Globus pallidus (tissue), 1 donor: ENCODE data around the gene FKBP2.

Source experiments
- DNase-seq: peaks from one replicate; pipeline ENCODE4 v3.0.0-alpha.2; 2015; ENCODE audit warnings: low spot score

Gene FKBP2

GRCh38 chr11:64219755-64220154 lies 21.1 kb upstream of the FKBP2 start:
- no peak for DNase-seq

- no peak for DNase-seq
These were observed 20.6 kb upstream of the FKBP2 start for GRCh38 chr11:64220271-64220670.

- no peak for DNase-seq
These were observed 20.1 kb upstream of the FKBP2 start for GRCh38 chr11:64220798-64221197.

- DNase-seq: no peak
These were observed 18.3 kb upstream of the FKBP2 start for GRCh38 chr11:64222651-64223000.

DNA sequence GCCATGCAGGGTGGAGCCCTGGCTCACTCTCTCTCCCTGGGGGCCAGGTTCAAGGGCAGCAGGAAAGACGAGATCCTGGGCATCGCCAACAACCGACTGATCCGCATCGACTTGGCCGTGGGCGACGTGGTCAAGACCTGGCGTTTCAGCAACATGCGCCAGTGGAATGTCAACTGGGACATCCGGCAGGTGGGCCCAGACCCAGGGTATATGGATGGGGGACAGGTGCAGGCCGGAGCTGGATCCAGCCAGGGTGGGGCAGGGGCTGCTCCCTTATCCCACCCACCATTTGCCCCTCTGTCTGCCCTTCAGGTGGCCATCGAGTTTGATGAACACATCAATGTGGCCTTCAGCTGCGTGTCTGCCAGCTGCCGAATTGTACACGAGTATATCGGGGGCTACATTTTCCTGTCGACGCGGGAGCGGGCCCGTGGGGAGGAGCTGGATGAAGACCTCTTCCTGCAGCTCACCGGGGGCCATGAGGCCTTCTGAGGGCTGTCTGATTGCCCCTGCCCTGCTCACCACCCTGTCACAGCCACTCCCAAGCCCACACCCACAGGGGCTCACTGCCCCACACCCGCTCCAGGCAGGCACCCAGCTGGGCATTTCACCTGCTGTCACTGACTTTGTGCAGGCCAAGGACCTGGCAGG lies 17.8 kb upstream of the FKBP2 start:
- DNase-seq: no peak

DNA sequence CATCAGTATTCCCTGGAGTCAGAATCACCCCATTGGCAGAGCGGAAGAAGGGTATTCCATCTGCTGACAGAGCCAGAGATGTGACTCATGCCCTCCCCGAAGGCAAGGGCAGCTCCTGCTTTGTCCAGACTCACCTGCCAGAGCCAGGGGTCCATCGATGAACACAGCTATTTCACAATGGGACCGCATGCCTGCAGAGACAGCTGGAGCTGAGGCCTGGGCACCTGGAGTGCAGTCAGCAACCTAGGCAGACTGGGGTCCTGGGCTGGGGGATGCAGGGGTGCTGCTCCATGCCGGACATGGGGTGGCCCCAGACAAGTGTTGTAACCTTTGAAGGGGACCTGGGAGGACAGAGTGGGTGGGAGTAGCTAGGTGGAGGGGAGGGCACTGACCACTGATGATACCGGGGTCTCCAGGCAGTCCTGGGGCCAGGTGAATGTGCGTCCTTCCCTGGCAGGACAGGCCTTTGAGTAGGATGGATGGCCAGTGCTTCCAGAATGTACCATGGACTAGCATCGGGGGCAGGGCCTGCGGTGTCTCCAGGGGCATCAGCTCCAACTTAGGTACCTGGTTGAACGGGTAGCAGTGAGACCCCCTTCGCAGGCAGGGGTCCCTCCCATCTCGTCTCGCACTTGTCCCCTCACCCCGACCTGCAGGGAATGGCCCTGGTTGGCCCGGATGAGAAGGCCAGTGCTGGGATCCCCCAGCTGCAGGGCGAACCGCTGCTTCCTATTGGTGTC lies 16.6 kb upstream of the FKBP2 start:
- no peak for DNase-seq

DNA sequence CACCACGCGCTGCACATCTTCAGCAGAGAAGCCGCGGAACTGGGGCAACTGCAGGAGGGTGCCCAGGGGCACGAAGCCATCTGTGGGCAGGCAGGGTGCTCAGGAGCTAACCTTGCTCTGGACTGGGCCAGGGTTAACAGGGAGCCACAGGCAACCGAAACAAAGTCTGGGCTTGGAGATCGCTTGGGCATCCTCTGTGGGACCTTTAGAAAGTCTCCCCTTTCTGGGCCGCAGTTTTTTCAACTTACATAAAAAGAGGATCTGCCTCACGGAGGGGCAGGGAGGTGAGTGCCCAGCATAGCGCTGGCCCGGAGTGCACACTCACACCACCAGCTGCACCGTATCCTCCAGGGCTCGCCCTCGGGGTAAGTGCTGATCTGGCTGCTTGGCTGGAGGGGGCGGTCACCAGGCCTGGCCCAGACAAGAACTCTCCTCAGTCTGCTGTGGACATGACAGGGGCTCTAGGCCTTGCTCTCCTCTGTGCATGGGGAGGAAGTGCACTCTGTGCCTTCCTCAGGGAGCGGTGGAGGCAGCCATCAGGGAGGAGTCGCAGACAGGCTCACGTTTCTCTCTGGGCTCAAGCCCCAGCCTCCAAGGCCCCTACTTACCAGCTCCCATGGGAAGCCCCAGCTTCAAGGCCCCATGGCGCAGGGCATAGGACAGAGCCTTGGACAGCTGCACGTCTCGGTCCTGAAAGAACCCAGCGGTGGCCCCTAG lies 15.8 kb upstream of the FKBP2 start:
- DNase-seq: no peak

- peak; percentile 82 for DNase-seq
These were observed 15.0 kb upstream of the FKBP2 start, which contains the start of the genes NUDT22 and TRPT1 for GRCh38 chr11:64225608-64226506. Gene NUDT22 (plus strand): TSS chr11:64226274. CDS start chr11:64226653, 379 bp downstream. Gene TRPT1 (minus strand): TSS chr11:64226186. CDS start chr11:64225860, 326 bp downstream.

DNA sequence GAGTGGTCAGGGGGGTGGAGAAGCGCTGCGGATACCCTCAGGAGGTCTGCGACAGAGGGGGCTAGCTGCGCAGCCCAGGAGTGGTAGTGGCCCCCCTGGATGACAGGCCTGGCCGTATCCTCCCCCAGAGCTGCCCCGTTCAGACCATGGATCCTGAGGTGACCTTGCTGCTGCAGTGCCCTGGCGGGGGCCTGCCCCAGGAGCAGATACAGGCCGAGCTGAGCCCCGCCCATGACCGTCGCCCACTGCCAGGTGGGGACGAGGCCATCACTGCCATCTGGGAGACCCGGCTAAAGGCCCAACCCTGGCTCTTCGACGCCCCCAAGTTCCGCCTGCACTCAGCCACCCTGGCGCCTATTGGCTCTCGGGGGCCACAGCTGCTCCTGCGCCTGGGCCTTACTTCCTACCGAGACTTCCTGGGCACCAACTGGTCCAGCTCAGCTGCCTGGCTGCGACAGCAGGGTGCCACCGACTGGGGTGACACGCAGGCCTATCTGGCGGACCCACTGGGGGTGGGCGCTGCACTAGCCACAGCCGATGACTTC lies 14.3 kb upstream of the FKBP2 start:
- peak; percentile 46 for DNase-seq

GRCh38 chr11:64227405-64227956 lies 13.4 kb upstream of the FKBP2 start:
- DNase-seq: no peak

GRCh38 chr11:64229090-64229743 lies 11.7 kb upstream of the FKBP2 start:
- no peak for DNase-seq

DNA sequence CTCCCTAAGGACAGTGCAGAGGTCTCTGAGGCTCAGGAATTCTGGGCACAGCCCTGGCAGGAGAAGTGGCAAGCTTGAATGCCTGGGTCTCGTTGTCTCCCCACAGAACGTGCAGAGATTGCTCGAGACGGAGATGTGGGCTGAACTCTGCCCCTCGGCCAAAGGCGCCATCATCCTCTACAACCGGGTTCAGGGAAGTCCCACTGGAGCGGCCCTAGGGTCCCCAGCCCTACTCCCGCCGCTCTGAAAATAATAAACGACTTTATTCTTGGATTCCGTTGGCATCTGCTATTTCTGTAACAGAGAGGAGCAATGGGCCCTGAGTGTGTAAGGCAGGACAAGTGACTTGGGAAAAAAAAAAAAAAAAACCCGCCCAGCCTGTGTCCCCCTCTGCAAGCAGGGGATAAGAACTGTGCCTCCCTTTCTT lies 11.1 kb upstream of the FKBP2 start:
- peak; percentile 11 for DNase-seq

GRCh38 chr11:64230171-64230984 lies 10.5 kb upstream of the FKBP2 start, which contains the start of gene DNAJC4:
Gene DNAJC4 (plus strand): TSS chr11:64230548. CDS start chr11:64230855, 307 bp downstream.
- peak; percentile 89 for DNase-seq

GRCh38 chr11:64230985-64231365 lies 9.9 kb upstream of the FKBP2 start:
- no peak for DNase-seq

GRCh38 chr11:64231546-64231945 lies 9.3 kb upstream of the FKBP2 start:
- no peak for DNase-seq

GRCh38 chr11:64232182-64232966 lies 8.5 kb upstream of the FKBP2 start:
- no peak for DNase-seq

GRCh38 chr11:64232967-64233315 lies 8.0 kb upstream of the FKBP2 start:
- DNase-seq: no peak

DNA sequence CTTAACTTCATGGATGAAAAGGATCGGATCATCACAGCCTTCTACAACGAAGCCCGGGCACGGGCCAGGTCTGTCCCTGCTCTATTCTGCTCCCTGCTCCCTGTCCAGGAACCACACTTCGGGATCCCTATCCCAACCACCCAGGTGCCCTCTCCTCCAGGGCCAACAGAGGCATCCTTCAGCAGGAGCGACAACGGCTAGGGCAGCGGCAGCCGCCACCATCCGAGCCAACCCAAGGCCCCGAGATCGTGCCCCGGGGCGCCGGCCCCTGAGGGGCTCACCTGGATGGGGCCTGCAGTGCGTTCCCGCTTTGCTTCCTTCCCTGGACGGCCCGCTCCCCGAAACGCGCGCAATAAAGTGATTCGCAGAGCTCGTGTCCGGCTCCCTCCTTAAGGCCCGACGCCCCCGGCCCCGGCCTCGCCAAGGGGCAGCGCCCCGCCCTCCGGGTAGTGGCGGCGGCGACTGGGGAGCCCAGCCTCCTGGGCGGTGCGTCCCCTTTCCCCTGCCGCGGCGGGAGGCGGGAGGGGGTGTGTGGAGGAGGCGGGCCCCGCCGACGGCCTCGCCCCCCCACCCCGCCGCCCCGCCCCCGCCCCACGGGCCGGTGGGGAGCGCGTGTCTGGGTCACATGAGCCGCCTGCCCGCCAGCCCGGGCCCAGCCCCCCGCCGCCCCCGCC lies 6.8 kb upstream of the FKBP2 start, which contains the start of gene VEGFB:
Gene VEGFB, plus strand, starts transcription at position 672 of the 674 bp plus-strand sequence. CDS start 250 bp downstream, outside the sequence.
- peak; percentile 74 for DNase-seq
